Upper lobe of left lung (tissue), 4 donors: ENCODE results near the gene MRPS16.

Source experiments
- POLR2A ChIP-seq, 4 donors: fragments of 450-650 bp; IDR thresholded peaks; one replicate each; pipeline ENCODE4 v1.5.1; 2016 to 2017; ENCODE audit warnings: antibody characterized with exemption in 4 of 4, mild to moderate bottlenecking in 2 of 4
- POLR2AphosphoS5 ChIP-seq, 2 donors: sonication (generic); formaldehyde crosslinking; IDR thresholded peaks; one replicate each; pipeline ENCODE4 v1.5.1; 2017; ENCODE audit warnings: antibody characterized with exemption in 2 of 2
- TF ChIP-seq, protein P1 (sequence below), 6 experiments: fragments of 450-650 bp in 4 of 6; fragments of 200-600 bp in 2 of 6; sonication (generic) in 2 of 6; IDR thresholded peaks; one replicate each; pipeline ENCODE4 v1.5.1; 2016 to 2019; ENCODE audit warnings: antibody characterized with exemption in 6 of 6

DNA sequence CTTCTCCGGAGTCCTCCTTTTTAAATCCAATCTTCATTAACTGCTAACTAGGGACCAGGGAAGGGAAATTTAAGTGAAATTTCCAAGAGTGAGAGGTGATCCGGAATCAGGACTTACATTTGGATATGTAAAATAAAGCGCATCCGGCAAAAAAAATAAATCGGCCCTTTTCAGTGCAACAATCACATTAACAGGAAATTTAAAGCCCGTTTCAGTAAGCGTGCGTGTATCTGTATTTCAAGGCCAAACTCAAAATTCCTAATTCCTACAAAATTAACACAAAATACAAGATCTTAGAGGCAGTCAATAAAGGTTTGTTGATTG is 6.2 kb downstream of the MRPS16 start:
- TF ChIP-seq, protein P1, sequence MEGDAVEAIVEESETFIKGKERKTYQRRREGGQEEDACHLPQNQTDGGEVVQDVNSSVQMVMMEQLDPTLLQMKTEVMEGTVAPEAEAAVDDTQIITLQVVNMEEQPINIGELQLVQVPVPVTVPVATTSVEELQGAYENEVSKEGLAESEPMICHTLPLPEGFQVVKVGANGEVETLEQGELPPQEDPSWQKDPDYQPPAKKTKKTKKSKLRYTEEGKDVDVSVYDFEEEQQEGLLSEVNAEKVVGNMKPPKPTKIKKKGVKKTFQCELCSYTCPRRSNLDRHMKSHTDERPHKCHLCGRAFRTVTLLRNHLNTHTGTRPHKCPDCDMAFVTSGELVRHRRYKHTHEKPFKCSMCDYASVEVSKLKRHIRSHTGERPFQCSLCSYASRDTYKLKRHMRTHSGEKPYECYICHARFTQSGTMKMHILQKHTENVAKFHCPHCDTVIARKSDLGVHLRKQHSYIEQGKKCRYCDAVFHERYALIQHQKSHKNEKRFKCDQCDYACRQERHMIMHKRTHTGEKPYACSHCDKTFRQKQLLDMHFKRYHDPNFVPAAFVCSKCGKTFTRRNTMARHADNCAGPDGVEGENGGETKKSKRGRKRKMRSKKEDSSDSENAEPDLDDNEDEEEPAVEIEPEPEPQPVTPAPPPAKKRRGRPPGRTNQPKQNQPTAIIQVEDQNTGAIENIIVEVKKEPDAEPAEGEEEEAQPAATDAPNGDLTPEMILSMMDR (IDR thresholded peaks at IDR 0.05), result no peak
- no peak for TF ChIP-seq POLR2AphosphoS5 (IDR thresholded peaks at IDR 0.05)
- TF ChIP-seq POLR2A (IDR thresholded peaks at IDR 0.05), result no peak
